HG02642 (cell line): ENCODE measurements around the gene PIGU.
"Not testable (repeated sequence)": the region's sequence is repeated elsewhere in the genome, so short reads cannot be mapped to it uniquely, and the experiment has no call there.

ENCODE experiments used
- ATAC-seq: cut with Tn5 transposase; IDR thresholded peaks from one replicate; pipeline ENCODE4 v1.9.1; 2021; ENCODE audit warnings: mild to moderate bottlenecking; ENCODE audit not compliant: unreplicated experiment, poor library complexity

Gene PIGU

GRCh38 chr20:34538671-34539123, 138.2 kb downstream of the PIGU start:
- no peak for ATAC-seq

DNA sequence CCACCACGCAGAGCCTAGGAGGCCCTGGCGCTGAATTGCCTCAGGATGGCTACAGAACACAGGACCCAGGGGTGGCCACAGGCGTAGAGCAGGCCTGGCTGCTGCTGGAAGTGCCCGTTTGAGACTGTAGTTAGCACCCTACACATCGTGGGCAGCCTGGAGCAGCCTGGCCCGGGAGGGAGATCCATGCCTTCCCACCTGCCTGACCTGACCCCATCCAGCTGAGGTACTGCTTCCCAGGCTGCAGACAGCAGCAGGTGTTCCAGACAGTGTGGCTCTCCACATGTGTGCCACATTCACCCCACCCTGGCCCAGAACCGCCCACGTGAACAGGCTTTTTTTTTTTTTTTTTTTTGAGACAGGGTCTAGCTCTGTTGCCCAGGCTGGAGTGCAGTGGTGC, 139.2 kb downstream of the PIGU start:
- no peak for ATAC-seq

GRCh38 chr20:34536798-34537394, 140.0 kb downstream of the PIGU start:
- no peak for ATAC-seq

GRCh38 chr20:34535857-34536256, 141.0 kb downstream of the PIGU start:
- ATAC-seq = no peak

- ATAC-seq = no peak
Observed at GRCh38 chr20:34535301-34535840, 141.5 kb downstream of the PIGU start.

DNA sequence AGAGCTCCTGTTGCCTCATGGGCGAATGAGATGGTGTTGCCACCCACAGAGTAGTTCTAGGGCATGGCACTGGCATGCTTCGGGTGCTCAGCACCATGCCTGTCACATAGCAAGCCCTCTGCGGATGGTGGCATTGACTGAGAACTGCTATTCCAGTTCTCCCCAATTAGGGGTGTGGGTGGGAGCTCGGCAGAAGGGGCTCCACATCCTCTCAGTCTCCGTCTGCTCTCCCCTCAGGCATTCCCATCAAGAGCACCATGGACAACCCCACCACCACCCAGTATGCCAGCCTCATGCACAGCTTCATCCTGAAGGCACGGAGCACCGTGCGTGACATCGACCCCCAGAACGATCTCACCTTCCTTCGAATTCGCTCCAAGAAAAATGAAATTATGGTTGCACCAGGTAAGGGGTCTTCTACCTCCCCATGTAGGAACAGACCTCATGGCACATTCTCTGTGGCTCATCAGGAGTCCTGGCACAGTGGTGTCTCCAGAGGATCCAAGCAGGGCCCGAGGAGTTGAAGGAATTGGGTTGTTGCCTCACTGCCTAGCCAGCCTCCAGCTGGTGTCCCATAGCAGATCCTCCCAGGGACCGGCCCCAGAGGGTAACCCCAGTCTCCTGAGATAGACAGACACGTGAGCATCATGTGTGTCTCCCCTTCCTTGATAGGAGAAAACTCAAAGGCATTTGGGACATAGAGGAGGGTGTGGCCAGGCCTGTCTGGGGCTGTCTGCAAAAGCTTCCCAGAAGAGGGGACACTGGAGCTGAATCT, 142.3 kb downstream of the PIGU start:
- no peak for ATAC-seq

DNA sequence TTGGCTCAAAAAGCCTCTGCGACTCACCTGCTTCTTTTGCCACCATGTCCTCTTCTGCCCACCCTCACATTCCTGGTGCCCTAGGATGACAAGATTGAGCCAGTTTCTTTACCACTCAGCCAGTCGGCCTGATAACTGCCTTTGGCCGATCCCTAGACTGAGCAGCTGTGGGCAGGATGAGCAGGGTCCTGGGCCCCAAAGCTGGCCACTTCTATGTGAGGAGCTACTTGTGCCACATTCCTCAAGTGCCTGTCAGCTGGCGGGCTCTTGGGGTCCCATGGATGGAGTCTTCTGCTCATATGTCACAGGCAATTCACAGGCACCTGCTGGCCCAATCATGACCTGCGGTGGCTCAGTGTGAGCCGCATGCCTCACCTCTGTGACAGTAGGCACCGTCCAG, 144.1 kb downstream of the PIGU start:
- no peak for ATAC-seq

DNA sequence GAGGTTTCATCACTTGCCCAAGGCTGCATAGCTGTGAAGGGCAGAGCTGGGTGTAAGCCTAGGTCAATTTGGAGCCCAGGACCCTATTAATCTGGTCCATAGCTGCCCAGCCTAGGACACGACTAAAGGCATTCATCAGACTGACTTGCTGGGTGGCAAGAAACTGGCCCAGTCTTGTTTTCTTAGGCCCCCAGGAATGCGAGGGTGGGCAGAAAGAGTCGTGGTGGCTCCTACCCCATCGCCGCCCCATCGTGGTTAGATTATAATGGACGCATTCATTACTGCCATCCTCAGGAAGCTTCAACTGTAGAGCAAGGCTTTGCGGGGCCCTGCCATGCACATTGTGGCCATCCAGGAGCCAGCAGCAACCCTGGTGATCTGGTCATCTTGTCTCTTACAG, 144.6 kb downstream of the PIGU start:
- no peak for ATAC-seq

- ATAC-seq = no peak
Observed at GRCh38 chr20:34531608-34532265, 145.2 kb downstream of the PIGU start.

GRCh38 chr20:34530342-34530741, 146.6 kb downstream of the PIGU start:
- no peak for ATAC-seq

DNA sequence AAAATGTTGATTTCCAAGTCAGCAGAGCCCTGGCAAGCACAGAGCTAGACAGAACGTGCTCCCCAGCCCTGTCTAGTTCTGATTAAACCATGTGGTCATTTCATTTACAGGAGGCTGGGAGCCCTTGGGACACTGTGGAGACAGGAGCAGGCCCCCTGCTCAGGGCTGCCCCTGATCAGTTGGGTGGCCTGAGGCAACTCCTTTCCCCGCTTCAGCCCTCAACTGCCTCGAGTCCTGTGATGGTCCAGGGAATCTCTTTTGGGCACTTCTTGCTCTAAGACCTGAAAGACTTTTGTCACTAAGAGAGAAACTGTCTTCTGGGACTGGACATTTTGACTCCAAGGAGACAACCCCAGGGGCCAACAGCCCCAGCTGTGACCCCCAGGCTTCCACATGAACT, 147.2 kb downstream of the PIGU start:
- no peak for ATAC-seq

DNA sequence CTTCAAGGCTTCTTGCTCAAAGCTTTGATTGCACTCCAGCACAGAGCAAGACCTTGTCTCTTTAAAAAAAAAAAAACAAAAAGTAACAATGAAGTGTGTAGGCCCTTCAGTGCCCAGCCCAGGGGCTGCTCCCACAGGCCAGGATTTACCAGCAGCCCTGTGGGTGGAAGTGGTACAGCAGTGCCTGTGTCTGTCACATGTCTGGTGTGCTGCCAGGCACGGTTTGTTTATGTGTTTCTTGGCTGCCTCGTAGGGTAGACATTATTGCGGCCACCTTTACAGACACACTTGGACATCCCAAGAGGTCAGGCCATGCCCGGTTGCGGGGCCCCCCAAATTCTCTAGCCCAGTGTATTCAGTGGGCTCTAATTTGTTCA, 148.0 kb downstream of the PIGU start:
- no peak for ATAC-seq

DNA sequence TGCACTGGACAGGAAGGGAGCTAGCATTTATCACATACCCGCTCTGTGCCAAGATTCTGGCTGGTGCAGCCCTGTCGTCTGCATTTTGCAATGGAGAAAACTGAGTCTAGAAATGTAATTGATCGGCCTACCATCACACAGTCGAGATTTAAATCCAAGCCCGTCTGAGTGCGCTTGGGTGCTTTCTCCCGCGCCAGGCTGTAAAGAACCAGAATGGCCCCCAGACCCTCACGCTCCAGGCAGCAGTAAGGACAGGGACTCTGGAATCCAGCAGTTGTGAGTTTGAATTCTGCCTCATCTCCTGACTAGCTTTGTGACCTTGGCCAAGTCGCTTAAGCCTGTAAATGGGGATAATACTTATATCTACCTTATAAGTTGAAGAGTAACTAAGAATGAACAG, 149.9 kb downstream of the PIGU start:
- ATAC-seq = no peak

DNA sequence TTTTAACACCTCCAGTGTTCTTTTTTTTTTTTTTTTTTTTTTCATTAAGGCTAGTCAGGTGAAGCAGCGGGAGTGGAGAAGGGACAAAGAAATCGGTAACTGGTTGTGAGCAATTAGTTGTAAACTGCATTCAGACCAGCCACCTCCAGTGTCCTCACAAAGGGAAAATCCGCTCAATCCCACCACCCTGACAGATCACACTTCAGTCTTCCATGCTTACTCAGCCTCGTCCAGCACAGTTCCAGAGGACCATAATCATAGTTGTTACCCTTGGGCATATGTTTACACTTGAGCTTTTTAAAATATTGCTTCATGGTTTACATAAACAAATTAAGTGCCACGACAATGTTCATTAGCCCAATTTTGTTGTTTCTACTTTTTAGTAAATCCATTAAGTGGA, 150.4 kb downstream of the PIGU start:
- ATAC-seq = no peak

DNA sequence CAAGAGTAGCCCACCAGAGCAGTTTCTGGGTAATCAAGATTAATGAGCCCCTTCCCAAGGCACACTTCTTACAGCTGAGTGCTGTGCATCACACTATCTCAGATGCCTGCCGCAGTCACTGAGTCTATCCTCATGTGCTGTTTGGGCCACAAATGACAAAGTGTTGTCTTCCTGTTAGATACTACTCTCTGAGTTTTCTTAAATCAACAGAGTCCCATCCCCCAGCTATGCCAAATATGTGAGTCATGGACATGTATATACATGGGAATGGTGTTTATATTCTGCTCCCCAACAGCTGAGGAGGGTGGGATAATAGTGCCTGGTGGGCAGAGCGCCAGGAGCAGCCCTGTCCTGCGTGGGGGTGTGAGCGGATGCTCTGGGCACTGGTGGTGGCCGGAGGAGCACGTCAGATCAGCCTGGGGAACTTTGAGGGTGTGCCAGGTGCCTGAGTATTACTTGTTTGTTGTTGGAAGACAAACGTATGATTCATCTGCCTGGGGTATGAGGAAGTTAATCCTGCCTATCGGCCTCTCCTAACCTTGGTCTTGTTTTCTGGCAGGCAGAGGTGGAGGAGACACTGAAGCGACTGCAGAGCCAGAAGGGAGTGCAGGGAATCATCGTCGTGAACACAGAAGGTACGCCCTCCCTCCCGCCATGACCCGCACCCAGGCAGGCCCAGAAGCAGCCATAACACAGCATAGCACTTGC, 151.0 kb downstream of the PIGU start:
- no peak for ATAC-seq

- no peak for ATAC-seq
Observed at GRCh38 chr20:34525342-34525708, 151.6 kb downstream of the PIGU start.

- no peak for ATAC-seq
Observed at GRCh38 chr20:34524426-34524825, 152.5 kb downstream of the PIGU start.

- no peak for ATAC-seq
Observed at GRCh38 chr20:34522969-34523871, 153.7 kb downstream of the PIGU start.

- ATAC-seq = not testable (repeated sequence)
Observed at GRCh38 chr20:34519841-34520240, 157.1 kb downstream of the PIGU start.

- ATAC-seq = not testable (repeated sequence)
Observed at GRCh38 chr20:34518863-34519262, 158.0 kb downstream of the PIGU start.
